WTC11 (cell line): ENCODE measurements around the gene NELL1.

Experiments used
- CREB1 ChIP-seq: sonication (generic); formaldehyde crosslinking; IDR thresholded peaks from 2 replicates; pipeline ENCODE4 v1.8.0; 2023; ENCODE audit warnings: mild to moderate bottlenecking, missing genetic modification reagents
- ESRRA ChIP-seq: sonication (generic); formaldehyde crosslinking; IDR thresholded peaks from 2 replicates; pipeline ENCODE4 v1.8.1; 2022; ENCODE audit warnings: mild to moderate bottlenecking, missing genetic modification reagents, borderline replicate concordance
- ETV6 ChIP-seq: sonication (generic); formaldehyde crosslinking; IDR thresholded peaks from 2 replicates; pipeline ENCODE4 v1.8.1; 2022; ENCODE audit warnings: mild to moderate bottlenecking, missing genetic modification reagents
- FOXK1 ChIP-seq: sonication (generic); formaldehyde crosslinking; IDR thresholded peaks from 2 replicates; pipeline ENCODE4 v1.8.0; 2022; ENCODE audit warnings: mild to moderate bottlenecking, moderate library complexity, missing genetic modification reagents
- NR2C2 ChIP-seq: sonication (generic); formaldehyde crosslinking; IDR thresholded peaks from 2 replicates; pipeline ENCODE4 v1.8.0; 2022; ENCODE audit warnings: mild to moderate bottlenecking, missing genetic modification reagents
- PRRX2 ChIP-seq: fragments of 250-450 bp; sonication (Bioruptor Pico); IDR thresholded peaks from 2 replicates; pipeline ENCODE4 v1.8.0; 2021; ENCODE audit warnings: mild to moderate bottlenecking
- RORB ChIP-seq: fragments of 250-450 bp; sonication (Bioruptor Pico); IDR thresholded peaks from 2 replicates; pipeline ENCODE4 v1.9.0; 2021; ENCODE audit warnings: mild to moderate bottlenecking
- SP1 ChIP-seq: sonication (generic); formaldehyde crosslinking; conservative IDR thresholded peaks from 2 replicates; pipeline ENCODE4 v1.8.1; 2022; ENCODE audit warnings: missing genetic modification reagents
- TEAD4 ChIP-seq: sonication (generic); formaldehyde crosslinking; IDR thresholded peaks from 2 replicates; pipeline ENCODE4 v1.8.0; 2022; ENCODE audit warnings: mild to moderate bottlenecking, missing genetic modification reagents
- TF ChIP-seq, protein P1 (sequence below): fragments of 200-600 bp; IDR thresholded peaks from 2 replicates; pipeline ENCODE4 v1.8.0; 2022; ENCODE audit warnings: antibody characterized with exemption
- TF ChIP-seq, protein P2 (sequence below): sonication (generic); formaldehyde crosslinking; IDR thresholded peaks from 2 replicates; pipeline ENCODE4 v1.8.1; 2023; ENCODE audit warnings: mild to moderate bottlenecking, missing genetic modification reagents
- TF ChIP-seq, protein P3 (sequence below): sonication (generic); formaldehyde crosslinking; IDR thresholded peaks from 2 replicates; pipeline ENCODE4 v1.8.0; 2022; ENCODE audit warnings: mild to moderate bottlenecking, missing genetic modification reagents

DNA sequence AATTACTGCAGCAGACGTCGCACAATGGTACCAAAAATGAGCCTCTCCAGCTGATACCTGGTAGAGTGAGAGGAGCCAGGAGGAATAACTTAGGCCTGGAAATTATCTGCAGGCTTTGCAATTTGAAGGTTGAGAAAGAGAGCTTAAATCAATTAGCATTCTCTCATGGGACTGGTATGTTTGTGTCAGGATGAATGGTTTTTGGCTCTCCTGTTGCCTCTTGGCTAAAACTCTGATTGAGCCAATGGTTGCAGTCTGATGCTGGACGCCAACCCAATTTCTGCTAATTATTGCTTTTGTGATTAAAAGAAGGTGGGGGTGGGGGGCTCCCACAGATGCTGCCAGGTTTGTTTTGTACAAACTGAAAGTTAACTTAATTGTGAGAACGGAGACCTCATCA is 12.5 kb upstream of the NELL1 start:
- TF ChIP-seq, protein P1, sequence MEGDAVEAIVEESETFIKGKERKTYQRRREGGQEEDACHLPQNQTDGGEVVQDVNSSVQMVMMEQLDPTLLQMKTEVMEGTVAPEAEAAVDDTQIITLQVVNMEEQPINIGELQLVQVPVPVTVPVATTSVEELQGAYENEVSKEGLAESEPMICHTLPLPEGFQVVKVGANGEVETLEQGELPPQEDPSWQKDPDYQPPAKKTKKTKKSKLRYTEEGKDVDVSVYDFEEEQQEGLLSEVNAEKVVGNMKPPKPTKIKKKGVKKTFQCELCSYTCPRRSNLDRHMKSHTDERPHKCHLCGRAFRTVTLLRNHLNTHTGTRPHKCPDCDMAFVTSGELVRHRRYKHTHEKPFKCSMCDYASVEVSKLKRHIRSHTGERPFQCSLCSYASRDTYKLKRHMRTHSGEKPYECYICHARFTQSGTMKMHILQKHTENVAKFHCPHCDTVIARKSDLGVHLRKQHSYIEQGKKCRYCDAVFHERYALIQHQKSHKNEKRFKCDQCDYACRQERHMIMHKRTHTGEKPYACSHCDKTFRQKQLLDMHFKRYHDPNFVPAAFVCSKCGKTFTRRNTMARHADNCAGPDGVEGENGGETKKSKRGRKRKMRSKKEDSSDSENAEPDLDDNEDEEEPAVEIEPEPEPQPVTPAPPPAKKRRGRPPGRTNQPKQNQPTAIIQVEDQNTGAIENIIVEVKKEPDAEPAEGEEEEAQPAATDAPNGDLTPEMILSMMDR = no peak
- TF ChIP-seq SP1 (CRISPR knock-in tag) = no peak
- no peak for TF ChIP-seq PRRX2 (CRISPR knock-in tag)
- no peak for TF ChIP-seq ETV6 (CRISPR knock-in tag)
- no peak for TF ChIP-seq RORB (CRISPR knock-in tag)
- TF ChIP-seq, protein P2, sequence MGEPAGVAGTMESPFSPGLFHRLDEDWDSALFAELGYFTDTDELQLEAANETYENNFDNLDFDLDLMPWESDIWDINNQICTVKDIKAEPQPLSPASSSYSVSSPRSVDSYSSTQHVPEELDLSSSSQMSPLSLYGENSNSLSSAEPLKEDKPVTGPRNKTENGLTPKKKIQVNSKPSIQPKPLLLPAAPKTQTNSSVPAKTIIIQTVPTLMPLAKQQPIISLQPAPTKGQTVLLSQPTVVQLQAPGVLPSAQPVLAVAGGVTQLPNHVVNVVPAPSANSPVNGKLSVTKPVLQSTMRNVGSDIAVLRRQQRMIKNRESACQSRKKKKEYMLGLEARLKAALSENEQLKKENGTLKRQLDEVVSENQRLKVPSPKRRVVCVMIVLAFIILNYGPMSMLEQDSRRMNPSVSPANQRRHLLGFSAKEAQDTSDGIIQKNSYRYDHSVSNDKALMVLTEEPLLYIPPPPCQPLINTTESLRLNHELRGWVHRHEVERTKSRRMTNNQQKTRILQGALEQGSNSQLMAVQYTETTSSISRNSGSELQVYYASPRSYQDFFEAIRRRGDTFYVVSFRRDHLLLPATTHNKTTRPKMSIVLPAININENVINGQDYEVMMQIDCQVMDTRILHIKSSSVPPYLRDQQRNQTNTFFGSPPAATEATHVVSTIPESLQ (CRISPR knock-in tag) = no peak
- no peak for TF ChIP-seq NR2C2 (CRISPR knock-in tag)
- TF ChIP-seq TEAD4 (CRISPR knock-in tag) = no peak
- TF ChIP-seq ESRRA (CRISPR knock-in tag) = no peak
- TF ChIP-seq FOXK1 (CRISPR knock-in tag) = no peak
- TF ChIP-seq, protein P3, sequence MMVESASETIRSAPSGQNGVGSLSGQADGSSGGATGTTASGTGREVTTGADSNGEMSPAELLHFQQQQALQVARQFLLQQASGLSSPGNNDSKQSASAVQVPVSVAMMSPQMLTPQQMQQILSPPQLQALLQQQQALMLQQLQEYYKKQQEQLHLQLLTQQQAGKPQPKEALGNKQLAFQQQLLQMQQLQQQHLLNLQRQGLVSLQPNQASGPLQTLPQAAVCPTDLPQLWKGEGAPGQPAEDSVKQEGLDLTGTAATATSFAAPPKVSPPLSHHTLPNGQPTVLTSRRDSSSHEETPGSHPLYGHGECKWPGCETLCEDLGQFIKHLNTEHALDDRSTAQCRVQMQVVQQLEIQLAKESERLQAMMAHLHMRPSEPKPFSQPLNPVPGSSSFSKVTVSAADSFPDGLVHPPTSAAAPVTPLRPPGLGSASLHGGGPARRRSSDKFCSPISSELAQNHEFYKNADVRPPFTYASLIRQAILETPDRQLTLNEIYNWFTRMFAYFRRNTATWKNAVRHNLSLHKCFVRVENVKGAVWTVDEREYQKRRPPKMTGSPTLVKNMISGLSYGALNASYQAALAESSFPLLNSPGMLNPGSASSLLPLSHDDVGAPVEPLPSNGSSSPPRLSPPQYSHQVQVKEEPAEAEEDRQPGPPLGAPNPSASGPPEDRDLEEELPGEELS (CRISPR knock-in tag) = no peak
- TF ChIP-seq CREB1 = no peak
